Suprapubic skin (tissue), 4 donors: ENCODE results near the gene KNG1. TPM values are rescaled to one million over a fixed set of nuclear protein-coding genes. Genes with fewer than 3 reads are reported as not detected.
"Not testable (repeated sequence)": the region's sequence is repeated elsewhere in the genome, so short reads cannot be mapped to it uniquely, and the experiment has no call there.

Experiments
- DNase-seq, 2 donors: peaks; one replicate each; pipeline ENCODE4 v3.0.0-alpha.2; 2019; ENCODE audit warnings: low spot score in 2 of 2
- H3K27ac ChIP-seq: fragments of 200-600 bp; sonication (generic); one replicate; pipeline ENCODE4 v1.5.1; 2019
- H3K27me3 ChIP-seq: fragments of 200-600 bp; sonication (generic); one replicate; pipeline ENCODE4 v1.5.1; 2019
- H3K36me3 ChIP-seq: fragments of 200-600 bp; sonication (generic); one replicate; pipeline ENCODE4 v1.5.1; 2019
- H3K4me1 ChIP-seq: fragments of 200-600 bp; sonication (generic); one replicate; pipeline ENCODE4 v1.5.1; 2019
- H3K4me3 ChIP-seq: fragments of 200-600 bp; sonication (generic); one replicate; pipeline ENCODE4 v1.5.1; 2019; ENCODE audit warnings: mild to moderate bottlenecking
- H3K9me3 ChIP-seq: fragments of 200-600 bp; sonication (generic); one replicate; pipeline ENCODE4 v1.5.1; 2019
- CTCF ChIP-seq, 2 donors: fragments of 200-600 bp in 1 of 2; fragments of 450-650 bp in 1 of 2; sonication (generic) in 1 of 2; IDR thresholded peaks; one replicate each; pipeline ENCODE4 v1.5.1; 2016 to 2019; ENCODE audit warnings: antibody characterized with exemption in 2 of 2, mild to moderate bottlenecking in 1 of 2, moderate library complexity in 1 of 2
- EP300 ChIP-seq: sonication (generic); formaldehyde crosslinking; IDR thresholded peaks from one replicate; pipeline ENCODE4 v1.6.1; 2017; ENCODE audit warnings: antibody characterized with exemption
- POLR2A ChIP-seq, 2 donors: fragments of 450-650 bp; IDR thresholded peaks; one replicate each; pipeline ENCODE4 v1.6.1; 2017; ENCODE audit warnings: antibody characterized with exemption in 2 of 2, mild to moderate bottlenecking in 2 of 2, moderate library complexity in 2 of 2
- POLR2AphosphoS5 ChIP-seq, 3 donors: sonication (generic); formaldehyde crosslinking; IDR thresholded peaks; one replicate each; pipeline ENCODE4 v1.6.1; 2017; ENCODE audit warnings: antibody characterized with exemption in 3 of 3
- WGBS: methylation state at CpG from one replicate; pipeline ENCODE4 v1.1.5; 2018; 5-methylcytosine and 5-hydroxymethylcytosine counted together
- total RNA-seq, 4 donors: library from RNA; depleted of rRNA; stranded (reverse); fragments of >200 nt; gene quantifications; one replicate each; pipeline ENCODE4 v1.1.0, GENCODE V29; 2016

KNG1 gene
- total RNA-seq, 4 donors from 2014 or later, result 0.44 to 1.9 TPM; not detected in 2

DNA sequence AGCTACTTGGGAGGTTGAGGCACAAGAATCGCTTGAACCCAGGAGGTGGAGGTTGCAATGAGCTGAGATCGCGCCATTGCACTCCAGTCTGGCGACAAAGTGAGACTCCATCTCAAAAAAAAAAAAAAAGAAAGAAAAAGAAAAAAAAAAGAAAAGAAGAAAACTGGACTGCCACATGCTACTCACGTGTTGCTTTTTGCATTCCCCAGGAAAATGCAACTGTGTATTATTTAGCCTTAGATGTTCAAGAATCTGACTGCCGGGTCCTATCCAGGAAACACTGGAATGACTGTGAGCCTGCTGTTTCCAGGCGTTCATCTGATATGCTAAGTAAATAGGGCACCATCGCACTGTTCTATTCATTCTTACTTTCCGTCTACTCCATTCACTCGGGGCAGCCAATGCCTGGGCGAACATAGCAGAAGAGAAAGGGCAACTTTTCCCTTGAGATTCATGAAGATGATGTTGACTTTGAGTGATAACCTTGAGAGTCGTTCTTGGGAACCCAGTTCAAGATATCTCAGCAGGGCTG lies 30.0 kb upstream of the KNG1 start:
- Histone ChIP-seq H3K4me3 (no peak overlapping the region), H3K9me3 (no peaks in the 10 kb centered on the region), H3K27ac (no peak overlapping the region), H3K27me3 (peaks cover 7% of the 10 kb centered on the region), H3K36me3 (no peaks in the 10 kb centered on the region), H3K4me1 (no peaks in the 10 kb centered on the region)
- TF ChIP-seq POLR2AphosphoS5 (IDR thresholded peaks at IDR 0.05) (no peak), POLR2A (IDR thresholded peaks at IDR 0.05) (no peak), CTCF (IDR thresholded peaks at IDR 0.05) (no peak), EP300 (no peak)
- WGBS, result 82% methylated on average over 12 of the region's 12 CpGs
- DNase-seq, result no peak

DNA sequence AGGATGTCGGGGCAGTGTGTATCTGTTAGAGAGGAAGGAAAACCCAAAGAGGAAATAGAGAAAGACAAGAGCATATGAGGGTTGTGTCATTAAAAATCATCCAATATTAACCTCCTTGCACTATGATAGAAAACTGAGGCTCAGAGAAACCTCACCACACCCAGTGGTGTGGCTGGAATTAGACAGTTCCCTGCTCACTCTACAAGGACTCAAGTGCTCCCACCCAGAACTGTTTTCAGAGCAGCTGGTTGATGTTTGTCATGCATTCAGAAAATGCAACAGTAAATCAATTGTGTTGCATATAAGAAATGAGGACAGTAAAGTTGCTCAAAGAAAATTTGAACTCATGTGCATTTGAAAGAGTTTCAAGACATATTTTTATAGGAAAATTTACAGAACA lies 26.9 kb upstream of the KNG1 start:
- DNase-seq, H3K27me3 ChIP-seq, H3K36me3 ChIP-seq, H3K4me1 ChIP-seq, H3K9me3 ChIP-seq, H3K27ac ChIP-seq, H3K4me3 ChIP-seq: not testable (repeated sequence)
- 82% methylated on average over 1 of the region's 1 CpG for WGBS

GRCh38 chr3:186691676-186692075 lies 25.5 kb upstream of the KNG1 start:
- Histone ChIP-seq H3K4me3 (no peak overlapping the region), H3K27ac (no peak overlapping the region), H3K36me3 (no peaks in the 10 kb centered on the region), H3K27me3 (peaks cover 7% of the 10 kb centered on the region), H3K9me3 (no peaks in the 10 kb centered on the region), H3K4me1 (no peaks in the 10 kb centered on the region)
- DNase-seq, result no peak
- WGBS, result 70% methylated on average over 7 of the region's 7 CpGs
- TF ChIP-seq POLR2AphosphoS5 (IDR thresholded peaks at IDR 0.05) (no peak), POLR2A (IDR thresholded peaks at IDR 0.05) (no peak), EP300 (no peak), CTCF (IDR thresholded peaks at IDR 0.05) (no peak)

DNA sequence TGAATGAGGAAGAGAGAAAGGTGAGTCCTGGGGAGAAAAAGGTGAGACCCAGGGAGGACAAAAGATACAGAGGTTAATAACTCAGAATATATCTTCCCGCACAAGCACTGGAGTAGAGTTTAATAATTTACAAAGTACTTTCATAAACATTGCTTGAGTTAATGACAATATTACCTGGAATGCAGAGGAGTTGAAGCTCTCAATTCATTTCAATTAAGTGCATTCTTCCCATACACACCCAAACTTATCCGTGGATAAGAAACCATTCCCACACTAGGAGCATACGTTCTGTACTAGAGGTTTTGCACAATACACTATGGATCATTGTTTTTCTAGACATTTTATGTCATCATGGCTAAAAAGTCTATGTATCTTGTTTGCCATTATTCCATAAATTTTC lies 23.3 kb upstream of the KNG1 start:
- no peaks in the 10 kb centered on the region for H3K9me3 ChIP-seq
- no peaks in the 10 kb centered on the region for H3K4me1 ChIP-seq
- H3K4me3 ChIP-seq, result no peak overlapping the region
- 87% methylated on average over 3 of the region's 3 CpGs for WGBS
- peaks cover 4% of the 10 kb centered on the region for H3K27me3 ChIP-seq
- no peak for TF ChIP-seq POLR2A (IDR thresholded peaks at IDR 0.05)
- no peak for TF ChIP-seq CTCF (IDR thresholded peaks at IDR 0.05)
- TF ChIP-seq POLR2AphosphoS5 (IDR thresholded peaks at IDR 0.05), result no peak
- TF ChIP-seq EP300, result no peak
- no peak overlapping the region for H3K27ac ChIP-seq
- H3K36me3 ChIP-seq, result no peaks in the 10 kb centered on the region
- DNase-seq, result no peak

- H3K27me3 ChIP-seq, result peaks cover 4% of the 10 kb centered on the region
- H3K4me3 ChIP-seq, result no peak overlapping the region
- H3K36me3 ChIP-seq, result no peaks in the 10 kb centered on the region
- no peak overlapping the region for H3K27ac ChIP-seq
- no peak for DNase-seq
- 80% methylated on average over 6 of the region's 6 CpGs for WGBS
- TF ChIP-seq POLR2A (IDR thresholded peaks at IDR 0.05) (no peak), CTCF (IDR thresholded peaks at IDR 0.05) (no peak), EP300 (no peak), POLR2AphosphoS5 (IDR thresholded peaks at IDR 0.05) (no peak)
- H3K9me3 ChIP-seq, result no peaks in the 10 kb centered on the region
- no peaks in the 10 kb centered on the region for H3K4me1 ChIP-seq
Measured at GRCh38 chr3:186694288-186695032, 22.7 kb upstream of the KNG1 start.
